Hindlimb muscle (tissue), 1 donor: ENCODE data around the gene B4GALNT2. TPM values are rescaled to one million over a fixed set of nuclear protein-coding genes. Genes with fewer than 3 reads are reported as not detected.
A peak's percentile ranks its signal among the peaks of the same experiment; 100 is the strongest.
"Not testable (repeated sequence)": the region's sequence is repeated elsewhere in the genome, so short reads cannot be mapped to it uniquely, and the experiment has no call there.

Source experiments
- DNase-seq: peaks from one replicate; pipeline ENCODE4 v3.0.0-alpha.2; 2013
- polyA plus RNA-seq: library from polyadenylated mRNA; unstranded; fragments of 120-200 nt; gene quantifications from one replicate; pipeline ENCODE4 v1.2.1, GENCODE V29; 2013; ENCODE audit not compliant: insufficient read length

The B4GALNT2 gene
- polyA plus RNA-seq, 1 donor = 0.14 TPM

- DNase-seq = no peak
Observed at GRCh38 chr17:49121696-49122292, 10.8 kb upstream of the B4GALNT2 start.

GRCh38 chr17:49122566-49122965 is 10.0 kb upstream of the B4GALNT2 start:
- DNase-seq = no peak

- no peak for DNase-seq
Observed at GRCh38 chr17:49123061-49123460, 9.5 kb upstream of the B4GALNT2 start.

- DNase-seq = no peak
Observed at GRCh38 chr17:49125449-49125848, 7.1 kb upstream of the B4GALNT2 start.

DNA sequence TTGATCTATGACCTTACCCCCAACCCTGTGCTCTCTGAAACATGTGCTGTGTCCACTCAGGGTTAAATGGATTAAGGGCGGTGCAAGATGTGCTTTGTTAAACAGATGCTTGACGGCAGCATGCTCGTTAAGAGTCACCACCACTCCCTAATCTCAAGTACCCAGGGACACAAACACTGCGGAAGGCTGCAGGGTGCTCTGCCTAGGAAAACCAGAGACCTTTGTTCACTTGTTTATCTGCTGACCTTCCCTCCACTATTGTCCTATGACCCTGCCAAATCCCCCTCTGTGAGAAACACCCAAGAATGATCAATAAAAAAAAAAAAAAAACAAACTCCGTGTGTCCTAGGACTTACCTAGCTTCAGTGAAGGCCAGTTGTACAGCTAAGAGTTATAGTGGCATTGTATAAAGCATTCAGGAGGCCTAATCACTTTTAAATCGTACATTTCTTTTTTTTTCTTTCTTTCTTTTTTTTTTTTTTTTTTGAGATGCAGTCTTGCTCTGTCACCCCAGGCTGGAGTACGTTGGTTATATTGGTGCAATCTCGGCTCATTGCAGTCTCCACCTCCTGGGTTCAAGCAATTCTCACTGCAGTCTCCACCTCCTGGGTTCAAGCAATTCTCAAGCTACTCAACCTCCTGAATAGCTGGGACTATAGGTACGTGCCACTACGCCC is 6.2 kb upstream of the B4GALNT2 start:
- not testable (repeated sequence) for DNase-seq

- not testable (repeated sequence) for DNase-seq
Observed at GRCh38 chr17:49129359-49129950, 3.1 kb upstream of the B4GALNT2 start.

- DNase-seq = no peak
Observed at GRCh38 chr17:49130891-49131290, 1.7 kb upstream of the B4GALNT2 start.

DNA sequence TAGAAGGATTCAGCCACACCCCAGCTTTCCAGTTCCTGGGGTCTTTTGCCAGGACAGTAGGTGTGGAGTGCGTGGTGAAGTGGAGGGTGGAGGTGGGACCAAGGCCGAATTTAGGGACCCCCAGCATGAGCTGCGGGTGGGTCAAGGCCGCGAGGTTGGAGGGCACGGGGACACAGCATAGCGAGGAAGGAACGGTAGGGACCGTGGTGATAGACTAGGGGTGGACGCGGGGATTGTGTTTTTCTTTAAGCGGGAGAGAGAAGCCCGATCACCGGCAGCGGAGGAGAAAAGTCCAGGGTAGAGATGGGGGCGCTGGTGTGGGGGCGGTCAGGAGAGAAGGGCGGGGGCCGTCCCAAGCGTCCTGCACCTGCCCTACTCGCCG is 261 bp upstream of the B4GALNT2 start:
- no peak for DNase-seq

GRCh38 chr17:49136335-49136734 is 3.8 kb downstream of the B4GALNT2 start:
- DNase-seq = no peak

GRCh38 chr17:49145654-49146053 is 13.1 kb downstream of the B4GALNT2 start:
- not testable (repeated sequence) for DNase-seq

GRCh38 chr17:49146620-49147306 is 14.2 kb downstream of the B4GALNT2 start:
- DNase-seq = no peak

- DNase-seq = no peak
Observed at GRCh38 chr17:49148171-49148570, 15.6 kb downstream of the B4GALNT2 start.

DNA sequence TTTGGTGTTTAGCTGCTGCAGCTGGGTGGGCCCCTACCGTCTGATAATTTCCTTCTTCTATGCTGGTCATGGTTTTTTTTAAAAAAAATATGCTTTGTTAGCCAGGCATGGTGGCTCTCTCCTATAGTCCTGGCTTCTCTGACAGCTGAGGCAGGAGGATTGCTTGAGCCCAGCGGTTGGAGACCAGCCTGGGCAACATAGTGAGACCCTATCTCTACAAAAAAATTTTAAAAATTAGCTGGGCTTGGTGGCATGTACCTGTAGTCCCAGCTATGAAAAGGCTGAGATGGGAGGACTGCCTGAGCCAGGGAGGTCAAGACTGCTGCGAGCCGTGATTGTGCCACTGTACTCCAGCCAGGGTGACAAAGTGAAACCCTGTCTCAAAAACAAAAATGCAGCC is 19.4 kb downstream of the B4GALNT2 start:
- no peak for DNase-seq

DNA sequence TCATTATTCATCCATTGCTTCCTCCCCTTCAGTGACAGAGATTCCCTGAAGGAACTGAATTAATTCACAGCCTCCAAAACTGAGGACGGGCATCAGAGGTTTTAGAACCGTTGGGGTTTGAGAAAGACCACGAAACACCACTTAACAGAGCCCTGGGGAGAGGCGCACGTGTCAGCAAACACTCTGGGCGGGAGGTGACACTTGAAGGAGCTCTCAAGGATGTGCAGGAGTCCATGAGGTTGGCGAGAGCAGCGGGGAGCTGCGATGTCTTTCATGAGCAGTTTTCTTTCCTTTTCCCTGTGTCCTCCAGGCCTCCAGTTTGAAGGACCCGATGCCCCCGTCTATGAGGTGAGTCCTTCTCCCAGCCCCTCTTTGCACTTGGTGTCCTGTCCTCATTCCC is 23.7 kb downstream of the B4GALNT2 start:
- DNase-seq = no peak

DNA sequence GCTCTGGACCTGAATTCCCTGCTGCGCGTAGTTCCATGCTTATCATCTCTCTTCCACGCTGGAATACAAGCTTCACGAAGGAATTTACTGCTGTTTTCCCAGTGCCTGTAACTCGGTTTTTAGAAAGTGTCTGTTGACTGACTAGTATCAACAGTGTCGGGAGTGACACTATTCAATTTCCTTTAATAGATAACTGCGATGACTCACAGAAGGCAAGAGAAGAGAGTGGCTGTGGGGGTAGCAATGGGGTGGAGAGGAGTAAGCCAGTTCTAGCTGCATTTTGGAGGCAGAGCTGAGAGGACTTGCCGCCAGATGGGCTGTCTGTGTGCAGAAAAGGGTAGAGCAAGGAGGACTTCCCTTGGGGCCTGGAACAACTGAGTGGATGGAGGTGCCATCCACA is 25.2 kb downstream of the B4GALNT2 start:
- DNase-seq = no peak

DNA sequence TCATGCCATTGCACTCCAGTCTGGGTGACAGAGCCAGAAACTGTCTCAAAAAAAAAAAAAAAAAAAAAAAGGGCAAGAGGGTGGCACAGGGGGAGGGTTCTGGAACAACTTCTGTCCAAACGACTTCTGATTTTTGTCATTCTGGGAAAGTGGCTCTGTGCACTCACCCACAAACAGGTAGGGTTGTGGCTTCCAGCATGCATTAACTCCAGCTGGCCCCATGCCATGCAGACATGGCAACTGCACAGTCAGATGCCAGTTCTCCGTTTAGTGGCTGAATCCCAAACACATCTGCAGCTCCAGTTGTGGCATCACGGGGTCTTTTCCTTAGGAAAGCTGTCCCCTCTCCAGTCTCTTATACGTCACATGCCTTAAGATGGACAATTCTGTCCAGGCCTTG is 30.3 kb downstream of the B4GALNT2 start:
- no peak for DNase-seq

GRCh38 chr17:49165143-49165542 is 32.6 kb downstream of the B4GALNT2 start:
- no peak for DNase-seq

DNA sequence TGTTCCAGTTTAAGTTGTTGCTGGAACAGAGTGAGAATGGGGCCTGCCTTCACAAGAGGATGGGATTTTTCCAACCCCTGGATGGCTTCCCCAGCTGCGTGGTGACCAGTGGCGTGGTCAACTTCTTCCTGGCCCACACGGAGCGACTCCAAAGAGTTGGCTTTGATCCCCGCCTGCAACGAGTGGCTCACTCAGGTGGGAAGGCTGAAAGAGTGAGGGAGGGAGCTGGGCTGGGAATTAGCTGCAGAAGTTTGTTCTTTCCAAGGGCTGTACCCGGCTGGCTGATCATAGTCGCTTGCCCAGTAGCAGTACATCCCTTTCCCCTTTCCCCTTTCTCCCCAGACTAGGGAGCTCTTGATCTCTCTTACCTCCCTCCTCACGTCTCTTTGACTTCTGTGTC is 36.1 kb downstream of the B4GALNT2 start:
- no peak for DNase-seq

GRCh38 chr17:49170216-49170615 is 37.6 kb downstream of the B4GALNT2 start:
- no peak for DNase-seq

DNA sequence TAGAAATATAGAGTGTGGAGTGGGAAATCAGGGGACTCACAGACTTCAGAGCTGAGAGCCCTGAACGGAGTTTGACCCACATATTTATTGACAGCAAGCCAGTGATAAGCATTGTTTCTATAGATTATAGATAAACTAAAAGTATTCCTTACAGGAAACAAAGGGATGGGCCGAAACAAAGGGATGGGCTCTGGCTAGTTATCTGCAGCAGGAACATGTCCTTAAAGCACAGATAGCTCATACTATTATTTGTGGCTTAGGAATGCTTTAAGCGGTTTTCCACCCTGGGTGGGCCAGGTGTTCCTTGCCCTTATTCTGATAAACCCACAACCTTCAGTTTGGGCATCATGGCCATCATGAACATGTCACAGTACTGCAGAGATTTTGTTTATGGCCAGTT is 38.1 kb downstream of the B4GALNT2 start:
- not testable (repeated sequence) for DNase-seq

DNA sequence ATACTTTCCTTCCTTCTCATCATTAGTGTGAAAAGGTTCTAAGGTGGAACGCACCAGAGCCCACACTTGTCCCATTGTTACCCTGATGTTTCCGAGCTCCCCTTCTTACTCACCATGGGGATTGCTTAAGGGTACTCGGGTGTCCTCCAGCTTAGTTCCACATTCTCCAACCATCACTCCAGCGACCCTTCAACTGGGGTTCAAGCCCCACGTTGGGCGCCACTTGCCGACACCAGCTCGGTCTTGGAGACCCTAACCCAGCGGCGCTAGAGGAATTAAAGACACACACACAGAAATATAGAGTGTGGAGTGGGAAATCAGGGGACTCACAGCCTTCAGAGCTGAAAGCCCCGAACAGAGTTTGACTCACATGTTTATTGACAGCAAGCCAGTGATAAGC is 43.4 kb downstream of the B4GALNT2 start:
- DNase-seq = not testable (repeated sequence)

DNA sequence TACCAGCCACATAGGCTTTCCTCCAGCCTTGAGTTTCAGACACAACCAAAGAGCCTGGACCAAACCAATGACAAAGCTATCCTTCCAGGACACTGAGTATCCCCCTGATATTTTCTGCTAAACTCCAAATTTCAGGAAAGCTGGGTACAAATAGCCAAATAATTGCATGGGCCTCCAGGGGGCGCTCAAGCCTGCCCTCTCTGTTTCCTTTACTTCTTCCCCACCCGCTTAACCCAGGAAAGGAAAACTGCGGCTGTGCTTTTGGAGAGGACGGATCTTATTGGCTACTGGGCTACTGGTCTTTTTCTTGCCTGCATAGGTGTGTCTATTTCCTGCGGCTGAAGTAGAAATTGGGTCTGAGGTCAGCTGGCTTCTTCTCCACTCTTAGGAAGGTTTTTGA is 47.7 kb downstream of the B4GALNT2 start:
- DNase-seq = peak; percentile 34

- DNase-seq = no peak
Observed at GRCh38 chr17:49180998-49181635, 48.5 kb downstream of the B4GALNT2 start.
